Suprapubic skin (tissue), 4 donors: ENCODE results near the gene FRMD4A.

Experiments used
- CTCF ChIP-seq, 2 donors: fragments of 200-600 bp in 1 of 2; fragments of 450-650 bp in 1 of 2; sonication (generic) in 1 of 2; IDR thresholded peaks; one replicate each; pipeline ENCODE4 v1.5.1; 2016 to 2019; ENCODE audit warnings: antibody characterized with exemption in 2 of 2, mild to moderate bottlenecking in 1 of 2, moderate library complexity in 1 of 2
- EP300 ChIP-seq: sonication (generic); formaldehyde crosslinking; IDR thresholded peaks from one replicate; pipeline ENCODE4 v1.6.1; 2017; ENCODE audit warnings: antibody characterized with exemption
- POLR2A ChIP-seq, 2 donors: fragments of 450-650 bp; IDR thresholded peaks; one replicate each; pipeline ENCODE4 v1.6.1; 2017; ENCODE audit warnings: antibody characterized with exemption in 2 of 2, mild to moderate bottlenecking in 2 of 2, moderate library complexity in 2 of 2
- POLR2AphosphoS5 ChIP-seq, 3 donors: sonication (generic); formaldehyde crosslinking; IDR thresholded peaks; one replicate each; pipeline ENCODE4 v1.6.1; 2017; ENCODE audit warnings: antibody characterized with exemption in 3 of 3

- TF ChIP-seq CTCF (IDR thresholded peaks at IDR 0.05) (no peak), POLR2A (IDR thresholded peaks at IDR 0.05) (no peak), POLR2AphosphoS5 (IDR thresholded peaks at IDR 0.05) (no peak), EP300 (no peak)
Observed at GRCh38 chr10:13720699-13721098, 610.0 kb downstream of the FRMD4A start.
